GM21619 (cell line): ENCODE measurements around the gene CLIP1.
A peak's percentile ranks its signal among the peaks of the same experiment; 100 is the strongest.
"Not testable (repeated sequence)": the region's sequence is repeated elsewhere in the genome, so short reads cannot be mapped to it uniquely, and the experiment has no call there.

Source experiments
- ATAC-seq: cut with Tn5 transposase; IDR thresholded peaks from one replicate; pipeline ENCODE4 v1.9.1; 2021; ENCODE audit not compliant: unreplicated experiment

The CLIP1 gene

GRCh38 chr12:122421821-122422729 is at the start of gene CLIP1:
TSS of gene CLIP1 (minus strand) at chr12:122422669. CDS start at chr12:122380452, 42,217 bp downstream.
- ATAC-seq: peak; percentile 51

- ATAC-seq: no peak
Measured at GRCh38 chr12:122471324-122472226, 49.1 kb upstream of the CLIP1 start.

- not testable (repeated sequence) for ATAC-seq
Measured at GRCh38 chr12:122470576-122470975, 48.1 kb upstream of the CLIP1 start.

GRCh38 chr12:122469856-122470255 is 47.4 kb upstream of the CLIP1 start:
- not testable (repeated sequence) for ATAC-seq

GRCh38 chr12:122467983-122468382 is 45.5 kb upstream of the CLIP1 start:
- no peak for ATAC-seq

GRCh38 chr12:122464317-122465042 is 42.0 kb upstream of the CLIP1 start:
- not testable (repeated sequence) for ATAC-seq

GRCh38 chr12:122460641-122461040 is 38.2 kb upstream of the CLIP1 start:
- no peak for ATAC-seq

GRCh38 chr12:122460061-122460460 is 37.6 kb upstream of the CLIP1 start:
- no peak for ATAC-seq

- ATAC-seq: no peak
Measured at GRCh38 chr12:122459211-122459610, 36.7 kb upstream of the CLIP1 start.

GRCh38 chr12:122458105-122459035 is 35.9 kb upstream of the CLIP1 start:
- ATAC-seq: no peak

- ATAC-seq: no peak
Measured at GRCh38 chr12:122457627-122458026, 35.2 kb upstream of the CLIP1 start.

GRCh38 chr12:122454739-122455138 is 32.3 kb upstream of the CLIP1 start:
- no peak for ATAC-seq

GRCh38 chr12:122454250-122454721 is 31.8 kb upstream of the CLIP1 start:
- no peak for ATAC-seq

GRCh38 chr12:122452701-122453285 is 30.3 kb upstream of the CLIP1 start:
- ATAC-seq: no peak

- ATAC-seq: no peak
Measured at GRCh38 chr12:122449317-122449716, 26.8 kb upstream of the CLIP1 start.

- not testable (repeated sequence) for ATAC-seq
Measured at GRCh38 chr12:122447825-122448224, 25.4 kb upstream of the CLIP1 start.

GRCh38 chr12:122446390-122446789 is 23.9 kb upstream of the CLIP1 start:
- not testable (repeated sequence) for ATAC-seq

- ATAC-seq: not testable (repeated sequence)
Measured at GRCh38 chr12:122444071-122444470, 21.6 kb upstream of the CLIP1 start.

GRCh38 chr12:122438822-122439221 is 16.4 kb upstream of the CLIP1 start:
- not testable (repeated sequence) for ATAC-seq
